ENCODE measurements around the gene TEC.

Gene TEC

GRCh38 chr4:48102303-48102702 lies 167.3 kb downstream of the TEC start:
- Histone ChIP-seq H3K9ac (ENCODE audit: low read length) (no peak overlapping the region), H3K4me3 (ENCODE audit: low read length) (no peak overlapping the region), H3K4me1 (ENCODE audit: control insufficient read depth, insufficient read depth, low read length) (no peaks in the 10 kb centered on the region), H3K9me3 (ENCODE audit: control insufficient read depth, low read length) (no peaks in the 10 kb centered on the region), H3K36me3 (ENCODE audit: control insufficient read depth, insufficient read depth, low read length, severe bottlenecking) (no peaks in the 10 kb centered on the region), H3K27me3 (replicated peaks; ENCODE audit: control insufficient read depth, insufficient read depth, low read length) (no peaks in the 10 kb centered on the region)
- no peak for DNase-seq (ENCODE audit: low read depth)

GRCh38 chr4:48100256-48100655 lies 169.4 kb downstream of the TEC start:
- DNase-seq (ENCODE audit: low read depth), result peak; percentile 43
- no peak overlapping the region for H3K4me3 ChIP-seq (ENCODE audit: low read length)
- no peaks in the 10 kb centered on the region for H3K36me3 ChIP-seq (ENCODE audit: control insufficient read depth, insufficient read depth, low read length, severe bottlenecking)
- no peak overlapping the region for H3K9ac ChIP-seq (ENCODE audit: low read length)
- no peaks in the 10 kb centered on the region for H3K9me3 ChIP-seq (ENCODE audit: control insufficient read depth, low read length)
- no peaks in the 10 kb centered on the region for H3K4me1 ChIP-seq (ENCODE audit: control insufficient read depth, insufficient read depth, low read length)
- no peaks in the 10 kb centered on the region for H3K27me3 ChIP-seq (replicated peaks; ENCODE audit: control insufficient read depth, insufficient read depth, low read length)

- H3K4me1 ChIP-seq (ENCODE audit: control insufficient read depth, insufficient read depth, low read length), result no peaks in the 10 kb centered on the region
- no peak overlapping the region for H3K9ac ChIP-seq (ENCODE audit: low read length)
- peaks cover 9% of the 10 kb centered on the region for H3K27me3 ChIP-seq (replicated peaks; ENCODE audit: control insufficient read depth, insufficient read depth, low read length)
- no peaks in the 10 kb centered on the region for H3K9me3 ChIP-seq (ENCODE audit: control insufficient read depth, low read length)
- DNase-seq (ENCODE audit: low read depth), result no peak
- H3K36me3 ChIP-seq (ENCODE audit: control insufficient read depth, insufficient read depth, low read length, severe bottlenecking), result no peaks in the 10 kb centered on the region
- H3K4me3 ChIP-seq (ENCODE audit: low read length), result no peak overlapping the region
These were observed 174.2 kb downstream of the TEC start for GRCh38 chr4:48095441-48095840.

GRCh38 chr4:48093991-48094416 lies 175.6 kb downstream of the TEC start:
- no peak overlapping the region for H3K4me3 ChIP-seq (ENCODE audit: low read length)
- DNase-seq (ENCODE audit: low read depth), result peak; percentile 10
- H3K36me3 ChIP-seq (ENCODE audit: control insufficient read depth, insufficient read depth, low read length, severe bottlenecking), result no peaks in the 10 kb centered on the region
- H3K4me1 ChIP-seq (ENCODE audit: control insufficient read depth, insufficient read depth, low read length), result no peaks in the 10 kb centered on the region
- H3K9me3 ChIP-seq (ENCODE audit: control insufficient read depth, low read length), result no peaks in the 10 kb centered on the region
- H3K9ac ChIP-seq (ENCODE audit: low read length), result no peak overlapping the region
- H3K27me3 ChIP-seq (replicated peaks; ENCODE audit: control insufficient read depth, insufficient read depth, low read length), result peaks cover 9% of the 10 kb centered on the region

GRCh38 chr4:48090621-48091020 lies 179.0 kb downstream of the TEC start:
- no peak for DNase-seq (ENCODE audit: low read depth)
- Histone ChIP-seq H3K4me1 (ENCODE audit: control insufficient read depth, insufficient read depth, low read length) (no peaks in the 10 kb centered on the region), H3K4me3 (ENCODE audit: low read length) (no peak overlapping the region), H3K9ac (ENCODE audit: low read length) (no peak overlapping the region), H3K27me3 (replicated peaks; ENCODE audit: control insufficient read depth, insufficient read depth, low read length) (peaks cover 9% of the 10 kb centered on the region), H3K9me3 (ENCODE audit: control insufficient read depth, low read length) (no peaks in the 10 kb centered on the region), H3K36me3 (ENCODE audit: control insufficient read depth, insufficient read depth, low read length, severe bottlenecking) (no peaks in the 10 kb centered on the region)

- H3K4me1 ChIP-seq (ENCODE audit: control insufficient read depth, insufficient read depth, low read length), result no peaks in the 10 kb centered on the region
- peaks cover 10% of the 10 kb centered on the region for H3K27me3 ChIP-seq (replicated peaks; ENCODE audit: control insufficient read depth, insufficient read depth, low read length)
- H3K9ac ChIP-seq (ENCODE audit: low read length), result no peak overlapping the region
- no peaks in the 10 kb centered on the region for H3K9me3 ChIP-seq (ENCODE audit: control insufficient read depth, low read length)
- no peak overlapping the region for H3K4me3 ChIP-seq (ENCODE audit: low read length)
- no peaks in the 10 kb centered on the region for H3K36me3 ChIP-seq (ENCODE audit: control insufficient read depth, insufficient read depth, low read length, severe bottlenecking)
- no peak for DNase-seq (ENCODE audit: low read depth)
These were observed 183.6 kb downstream of the TEC start for GRCh38 chr4:48085821-48086589.
